ENCODE measurements around the gene AFM. TPM values are rescaled to one million over a fixed set of nuclear protein-coding genes. Genes with fewer than 3 reads are reported as not detected.

The AFM gene
- total RNA-seq, 1 donor from 2014 or later, result not detected

- H3K27ac ChIP-seq, result no peak overlapping the region
- no peaks in the 10 kb centered on the region for H3K4me1 ChIP-seq
- TF ChIP-seq CTCF (IDR thresholded peaks at IDR 0.05) (no peak), POLR2A (IDR thresholded peaks at IDR 0.05) (no peak), POLR2AphosphoS5 (IDR thresholded peaks at IDR 0.05; ENCODE audit: insufficient read depth in 1 of 2, low read depth in 1 of 2) (no peak)
- no peaks in the 10 kb centered on the region for H3K9me3 ChIP-seq
- H3K36me3 ChIP-seq, result no peaks in the 10 kb centered on the region
- no peaks in the 10 kb centered on the region for H3K27me3 ChIP-seq
- H3K4me3 ChIP-seq, result no peak overlapping the region
- DNase-seq (ENCODE audit: extremely low spot score in 2 of 2), result no peak
- intact Hi-C loops (cut with DNase I), result no loop called here
These were observed 38.3 kb upstream of the AFM start for GRCh38 chr4:73443224-73443623.

- DNase-seq (ENCODE audit: extremely low spot score in 2 of 2), result no peak
- Histone ChIP-seq H3K36me3 (no peaks in the 10 kb centered on the region), H3K27ac (no peak overlapping the region), H3K4me3 (no peak overlapping the region), H3K27me3 (no peaks in the 10 kb centered on the region), H3K4me1 (no peaks in the 10 kb centered on the region), H3K9me3 (no peaks in the 10 kb centered on the region)
- intact Hi-C loops (cut with DNase I), result no loop called here
- TF ChIP-seq POLR2A (IDR thresholded peaks at IDR 0.05) (no peak), CTCF (IDR thresholded peaks at IDR 0.05) (no peak), POLR2AphosphoS5 (IDR thresholded peaks at IDR 0.05; ENCODE audit: insufficient read depth in 1 of 2, low read depth in 1 of 2) (no peak)
These were observed 35.9 kb upstream of the AFM start for GRCh38 chr4:73445383-73446335.

- Histone ChIP-seq H3K9me3 (no peaks in the 10 kb centered on the region), H3K27me3 (no peaks in the 10 kb centered on the region), H3K4me3 (no peak overlapping the region), H3K4me1 (no peaks in the 10 kb centered on the region), H3K27ac (no peak overlapping the region), H3K36me3 (no peaks in the 10 kb centered on the region)
- intact Hi-C loops (cut with DNase I), result no loop called here
- no peak for DNase-seq (ENCODE audit: extremely low spot score in 2 of 2)
- no peak for TF ChIP-seq CTCF (IDR thresholded peaks at IDR 0.05)
- TF ChIP-seq POLR2AphosphoS5 (IDR thresholded peaks at IDR 0.05; ENCODE audit: insufficient read depth in 1 of 2, low read depth in 1 of 2), result no peak
- TF ChIP-seq POLR2A (IDR thresholded peaks at IDR 0.05), result no peak
These were observed 35.1 kb upstream of the AFM start for GRCh38 chr4:73446336-73446938.

- Histone ChIP-seq H3K36me3 (no peaks in the 10 kb centered on the region), H3K4me1 (no peaks in the 10 kb centered on the region), H3K27me3 (no peaks in the 10 kb centered on the region), H3K9me3 (no peaks in the 10 kb centered on the region), H3K27ac (no peak overlapping the region), H3K4me3 (no peak overlapping the region)
- intact Hi-C loops (cut with DNase I), result no loop called here
- no peak for TF ChIP-seq POLR2A (IDR thresholded peaks at IDR 0.05)
- no peak for TF ChIP-seq CTCF (IDR thresholded peaks at IDR 0.05)
- no peak for TF ChIP-seq POLR2AphosphoS5 (IDR thresholded peaks at IDR 0.05; ENCODE audit: insufficient read depth in 1 of 2, low read depth in 1 of 2)
- no peak for DNase-seq (ENCODE audit: extremely low spot score in 2 of 2)
These were observed 33.9 kb upstream of the AFM start for GRCh38 chr4:73447671-73448070.
